Breast epithelium (tissue), 4 donors: ENCODE results near the gene HAPSTR1. TPM values are rescaled to one million over a fixed set of nuclear protein-coding genes. Genes with fewer than 3 reads are reported as not detected.

ENCODE experiments used
- DNase-seq, 2 donors: peaks; one replicate each; pipeline ENCODE4 v3.0.0-alpha.2; 2019; ENCODE audit warnings: low spot score in 2 of 2
- H3K27ac ChIP-seq, 2 donors: fragments of 200-600 bp; sonication (generic) in 1 of 2; one replicate each; pipeline ENCODE4 v1.5.1; 2016 to 2019; ENCODE audit warnings: mild to moderate bottlenecking in 1 of 2
- H3K27me3 ChIP-seq, 2 donors: fragments of 200-600 bp; sonication (generic) in 1 of 2; one replicate each; pipeline versions ENCODE4 v1.5.1 to v1.6.0; 2017 to 2019; ENCODE audit warnings: control low read depth in 1 of 2, mild to moderate bottlenecking in 1 of 2
- H3K36me3 ChIP-seq: fragments of 200-600 bp; one replicate; pipeline ENCODE4 v1.5.1; 2019
- H3K4me1 ChIP-seq, 2 donors: fragments of 200-600 bp; sonication (generic); one replicate each; pipeline ENCODE4 v1.5.1; 2016 to 2019; ENCODE audit warnings: control low read depth in 1 of 2
- H3K4me3 ChIP-seq, 3 donors: fragments of 200-600 bp; sonication (generic); 1 replicate in 2 of 3; 2 replicates in 1 of 3; pipeline ENCODE4 v1.5.1; 2016 to 2019; ENCODE audit warnings: mild to moderate bottlenecking in 3 of 3, moderate library complexity in 2 of 3
- H3K9me3 ChIP-seq, 2 donors: fragments of 200-600 bp; sonication (generic) in 1 of 2; one replicate each; pipeline ENCODE4 v1.5.1; 2016 to 2019; ENCODE audit warnings: control low read depth in 1 of 2
- POLR2A ChIP-seq: fragments of 450-650 bp; IDR thresholded peaks from one replicate; pipeline ENCODE4 v1.6.1; 2016; ENCODE audit warnings: antibody characterized with exemption, mild to moderate bottlenecking, moderate library complexity
- POLR2AphosphoS5 ChIP-seq, 3 donors: sonication (generic); formaldehyde crosslinking; IDR thresholded peaks; one replicate each; pipeline ENCODE4 v1.6.1; 2017; ENCODE audit warnings: antibody characterized with exemption in 3 of 3
- intact Hi-C: fragments of 100-400 bp; cut with DNase I; formaldehyde crosslinking; loops from one replicate; pipeline ENCODE4 v1.15.1; 2023; ENCODE audit warnings: low total_unique reads
- total RNA-seq, 3 donors: library from RNA; depleted of rRNA; stranded (reverse); fragments of >200 nt; gene quantifications; one replicate each; pipeline ENCODE4 v1.1.0, GENCODE V29; 2016
- TF ChIP-seq, protein P1 (sequence below), 3 donors: fragments of 450-650 bp; IDR thresholded peaks; one replicate each; pipeline ENCODE4 v1.5.1; 2016 to 2017; ENCODE audit warnings: antibody characterized with exemption in 3 of 3, mild to moderate bottlenecking in 3 of 3, moderate library complexity in 3 of 3

The HAPSTR1 gene
- total RNA-seq, 3 donors from 2014 or later: 39.0 to 63.5 (median 50.1) TPM

DNA sequence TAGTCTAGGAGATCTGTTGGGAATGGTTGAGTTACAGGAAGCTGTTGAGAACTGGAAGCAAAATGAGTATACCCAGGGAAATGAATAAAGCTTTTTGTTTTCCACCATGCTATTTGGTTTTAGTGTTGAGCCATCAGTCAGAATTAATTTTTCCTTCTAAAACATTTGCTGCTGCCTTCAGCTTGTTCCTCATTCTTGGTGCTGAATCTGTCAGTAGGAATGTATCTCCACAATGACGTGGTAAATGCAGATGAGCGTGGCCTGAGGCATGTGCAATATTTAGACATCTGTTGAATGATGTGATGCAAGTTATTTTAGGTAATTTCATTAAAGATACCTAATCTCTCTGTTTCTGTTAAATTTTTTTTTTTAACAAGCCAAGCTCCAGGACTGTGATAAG, 10.9 kb downstream of the HAPSTR1 start:
- Histone ChIP-seq H3K27me3 (no peaks in the 10 kb centered on the region), H3K27ac (peak overlapping the region in 1 of 2 donors; percentile 74), H3K9me3 (no peaks in the 10 kb centered on the region), H3K36me3 (peaks cover 5% of the 10 kb centered on the region), H3K4me1 (peaks cover 6 to 12% of the 10 kb centered on the region in 2 donors), H3K4me3 (no peak overlapping the region)
- DNase-seq: peak in 1 of 2 donors; percentile 61
- no peak for TF ChIP-seq POLR2A
- peak in 1 of 3 donors; percentile 42 for TF ChIP-seq POLR2AphosphoS5 (IDR thresholded peaks at IDR 0.05)
- intact Hi-C loops: no loop called here

DNA sequence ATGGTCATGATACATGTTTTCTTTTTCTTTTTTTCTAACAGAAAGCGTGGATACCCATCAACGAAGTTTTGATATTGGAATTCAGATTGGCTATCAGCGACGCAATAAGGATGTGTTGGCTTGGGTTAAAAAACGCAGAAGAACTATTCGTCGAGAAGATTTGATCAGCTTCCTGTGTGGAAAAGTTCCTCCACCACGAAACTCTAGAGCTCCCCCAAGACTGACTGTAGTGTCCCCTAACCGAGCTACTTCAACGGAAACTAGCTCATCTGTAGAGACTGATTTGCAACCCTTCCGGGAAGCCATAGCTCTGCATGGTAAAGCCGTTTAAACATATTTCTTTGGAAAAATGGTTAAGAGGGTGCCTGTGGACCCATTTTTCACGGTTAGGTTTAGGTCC, 11.5 kb downstream of the HAPSTR1 start:
- intact Hi-C loops: no loop called here
- H3K27me3 ChIP-seq: no peaks in the 10 kb centered on the region
- no peaks in the 10 kb centered on the region for H3K9me3 ChIP-seq
- no peak overlapping the region for H3K4me3 ChIP-seq
- peaks cover 5% of the 10 kb centered on the region for H3K36me3 ChIP-seq
- DNase-seq: no peak
- peaks cover 5 to 7% of the 10 kb centered on the region in 2 donors for H3K4me1 ChIP-seq
- H3K27ac ChIP-seq: peak overlapping the region in 1 of 2 donors; percentile 74
- TF ChIP-seq POLR2A: no peak
- TF ChIP-seq, protein P1, sequence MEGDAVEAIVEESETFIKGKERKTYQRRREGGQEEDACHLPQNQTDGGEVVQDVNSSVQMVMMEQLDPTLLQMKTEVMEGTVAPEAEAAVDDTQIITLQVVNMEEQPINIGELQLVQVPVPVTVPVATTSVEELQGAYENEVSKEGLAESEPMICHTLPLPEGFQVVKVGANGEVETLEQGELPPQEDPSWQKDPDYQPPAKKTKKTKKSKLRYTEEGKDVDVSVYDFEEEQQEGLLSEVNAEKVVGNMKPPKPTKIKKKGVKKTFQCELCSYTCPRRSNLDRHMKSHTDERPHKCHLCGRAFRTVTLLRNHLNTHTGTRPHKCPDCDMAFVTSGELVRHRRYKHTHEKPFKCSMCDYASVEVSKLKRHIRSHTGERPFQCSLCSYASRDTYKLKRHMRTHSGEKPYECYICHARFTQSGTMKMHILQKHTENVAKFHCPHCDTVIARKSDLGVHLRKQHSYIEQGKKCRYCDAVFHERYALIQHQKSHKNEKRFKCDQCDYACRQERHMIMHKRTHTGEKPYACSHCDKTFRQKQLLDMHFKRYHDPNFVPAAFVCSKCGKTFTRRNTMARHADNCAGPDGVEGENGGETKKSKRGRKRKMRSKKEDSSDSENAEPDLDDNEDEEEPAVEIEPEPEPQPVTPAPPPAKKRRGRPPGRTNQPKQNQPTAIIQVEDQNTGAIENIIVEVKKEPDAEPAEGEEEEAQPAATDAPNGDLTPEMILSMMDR (IDR thresholded peaks at IDR 0.05): no peak
- TF ChIP-seq POLR2AphosphoS5 (IDR thresholded peaks at IDR 0.05): no peak

DNA sequence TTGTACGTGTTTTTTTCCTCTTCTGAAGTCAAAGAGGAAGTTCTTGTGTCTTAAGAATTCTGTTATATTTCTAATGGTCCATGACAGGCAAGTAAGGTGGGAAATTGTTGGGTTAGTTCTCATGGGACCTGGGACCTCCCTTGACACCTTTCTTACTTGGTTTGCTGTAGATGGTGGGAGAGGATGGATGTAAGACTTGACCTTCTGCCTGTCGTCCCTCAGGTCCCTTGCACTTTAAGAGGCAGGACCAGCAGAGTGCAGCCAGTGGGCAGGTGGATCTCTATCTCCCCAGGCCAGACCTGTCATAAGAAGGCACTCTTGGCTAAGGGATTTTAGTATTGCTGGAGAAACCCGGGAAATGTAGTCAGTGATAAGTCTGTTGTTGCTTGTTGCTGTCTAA, 12.1 kb downstream of the HAPSTR1 start:
- intact Hi-C loops: no loop called here
- Histone ChIP-seq H3K36me3 (peaks cover 5% of the 10 kb centered on the region), H3K27me3 (no peaks in the 10 kb centered on the region), H3K4me1 (peaks cover 0 to under 1% of the 10 kb centered on the region in 2 donors), H3K4me3 (no peak overlapping the region), H3K9me3 (no peaks in the 10 kb centered on the region), H3K27ac (peak overlapping the region in 1 of 2 donors; percentile 74)
- TF ChIP-seq, protein P1 (IDR thresholded peaks at IDR 0.05): no peak
- TF ChIP-seq POLR2A (no peak), POLR2AphosphoS5 (IDR thresholded peaks at IDR 0.05) (no peak)
- no peak for DNase-seq

DNA sequence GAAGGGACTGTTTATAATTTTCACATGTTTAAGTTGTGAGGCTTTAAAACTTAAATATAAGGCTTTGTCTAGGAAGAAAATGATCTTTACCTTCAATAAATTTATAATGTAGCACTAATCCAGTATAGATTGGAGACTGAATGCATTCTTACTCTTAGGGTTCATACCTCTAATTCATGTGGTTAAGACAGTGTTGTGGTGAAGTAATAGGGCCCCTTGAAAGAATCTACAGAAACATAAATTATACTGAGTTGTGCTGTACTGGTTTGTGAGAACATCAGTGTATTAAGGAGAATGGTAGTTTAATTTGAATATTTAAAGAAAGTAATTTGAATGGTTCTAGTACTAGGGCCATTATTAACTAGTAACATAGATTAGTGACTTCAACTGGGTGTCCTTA, 13.7 kb downstream of the HAPSTR1 start:
- H3K27me3 ChIP-seq: no peaks in the 10 kb centered on the region
- intact Hi-C loops: no loop called here

DNA sequence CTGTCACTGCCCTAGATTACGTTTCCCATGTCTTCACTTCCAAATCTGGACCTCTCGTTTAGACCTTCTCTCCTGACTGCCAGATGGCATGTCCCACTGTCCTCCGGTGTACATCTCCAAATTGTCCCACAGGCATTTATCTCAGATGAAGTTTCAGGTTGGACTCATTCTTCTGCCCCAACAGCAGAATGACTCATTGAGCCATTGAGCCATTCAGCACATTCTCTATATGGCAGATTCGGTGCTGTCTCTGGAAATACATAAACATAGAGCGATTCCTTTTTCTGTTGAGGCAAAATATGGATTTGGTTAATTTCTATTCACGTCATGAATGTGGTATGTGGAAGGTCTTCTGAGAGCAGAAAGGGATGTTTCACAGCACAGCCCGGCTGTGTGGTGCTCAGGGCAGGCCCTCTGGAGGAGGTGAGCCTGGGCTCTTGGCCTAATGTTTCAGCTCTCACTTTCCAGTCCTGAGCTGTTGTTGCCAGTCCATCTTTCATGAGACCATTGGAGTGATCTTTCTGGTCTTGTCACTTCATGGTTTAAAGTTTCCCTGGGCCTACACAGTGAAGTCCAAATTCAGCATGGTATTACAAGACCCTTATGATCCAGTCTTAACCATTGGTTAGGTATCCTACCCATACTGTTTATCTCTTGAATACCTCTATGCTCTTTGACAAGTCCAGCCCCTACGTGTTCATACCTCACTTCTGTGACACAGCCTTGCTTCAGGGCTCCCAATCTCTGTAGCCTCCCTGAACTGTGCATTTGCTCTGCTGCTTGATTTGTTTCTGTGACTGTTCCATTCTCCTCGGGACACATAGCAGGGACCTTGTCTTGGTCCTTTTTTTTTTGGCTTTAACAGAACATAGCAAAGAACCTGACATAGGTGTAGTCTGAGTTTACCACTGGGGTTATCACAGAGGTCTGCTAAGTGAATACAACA, 15.9 kb downstream of the HAPSTR1 start:
- peak overlapping the region in 1 of 2 donors; percentile 27 for H3K27ac ChIP-seq
- DNase-seq: no peak
- intact Hi-C loops: no loop called here
- TF ChIP-seq POLR2A: no peak
- TF ChIP-seq POLR2AphosphoS5 (IDR thresholded peaks at IDR 0.05): no peak
- TF ChIP-seq, protein P1 (IDR thresholded peaks at IDR 0.05): no peak
- peaks cover 0 to 15% of the 10 kb centered on the region in 2 donors for H3K4me1 ChIP-seq
- no peaks in the 10 kb centered on the region for H3K9me3 ChIP-seq
- H3K27me3 ChIP-seq: no peaks in the 10 kb centered on the region
- peaks cover 5% of the 10 kb centered on the region for H3K36me3 ChIP-seq
- H3K4me3 ChIP-seq: no peak overlapping the region

More for the DNA sequence above, 13.7 kb downstream of the HAPSTR1 start:
- H3K27ac ChIP-seq: no peak overlapping the region
- TF ChIP-seq, protein P1 (IDR thresholded peaks at IDR 0.05): no peak
- TF ChIP-seq POLR2A: no peak
- no peak for TF ChIP-seq POLR2AphosphoS5 (IDR thresholded peaks at IDR 0.05)
- peaks cover 5% of the 10 kb centered on the region for H3K36me3 ChIP-seq
- H3K9me3 ChIP-seq: no peaks in the 10 kb centered on the region
- DNase-seq: no peak
- H3K4me1 ChIP-seq: peaks cover 0 to 7% of the 10 kb centered on the region in 2 donors
- peak overlapping the region in 1 of 3 donors; percentile 1 for H3K4me3 ChIP-seq
